Activated CD4-positive, alpha-beta T cell treated with anti-CD3 and anti-CD28 coated beads, Interleukin-2, Interleukin-4, amounts not matched to agents 100 ng/mL and 50 ng/mL, durations not matched to agents 16 hours and 8 hours (primary cell): ENCODE data around the gene HECTD2.
"Not testable (repeated sequence)": the region's sequence is repeated elsewhere in the genome, so short reads cannot be mapped to it uniquely, and the experiment has no call there.

Experiments
- DNase-seq: peaks from one replicate; pipeline ENCODE4 v3.0.0-alpha.2; 2020; ENCODE audit warnings: low spot score

Gene HECTD2

GRCh38 chr10:91411621-91412020, 1.5 kb downstream of the HECTD2 start:
- no peak for DNase-seq

- DNase-seq: no peak
These were observed 2.4 kb downstream of the HECTD2 start for GRCh38 chr10:91412354-91413087.

GRCh38 chr10:91415816-91416215, 5.7 kb downstream of the HECTD2 start:
- DNase-seq: no peak

- DNase-seq: no peak
These were observed 6.3 kb downstream of the HECTD2 start for GRCh38 chr10:91416339-91416855.

- no peak for DNase-seq
These were observed 8.3 kb downstream of the HECTD2 start for GRCh38 chr10:91418416-91418815.

DNA sequence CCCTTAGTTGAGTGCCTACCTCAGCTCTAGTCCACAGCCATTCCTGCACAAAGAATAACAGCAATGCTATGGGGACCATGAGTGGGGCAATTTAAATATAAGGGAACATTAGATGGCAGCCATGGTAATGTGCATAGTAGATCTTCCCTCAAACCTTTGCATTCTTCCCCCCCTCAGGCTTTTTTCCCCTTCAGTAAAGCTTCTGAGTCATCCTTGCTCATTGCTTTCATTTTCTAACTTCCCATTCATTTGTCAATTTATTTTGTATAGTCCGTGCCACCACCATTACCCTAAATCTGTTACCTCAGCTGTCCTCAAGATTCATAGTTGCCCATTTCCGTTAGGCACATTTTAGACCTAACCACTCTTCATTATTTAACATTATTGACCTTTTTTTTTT, 10.7 kb downstream of the HECTD2 start:
- peak; percentile 29 for DNase-seq

DNA sequence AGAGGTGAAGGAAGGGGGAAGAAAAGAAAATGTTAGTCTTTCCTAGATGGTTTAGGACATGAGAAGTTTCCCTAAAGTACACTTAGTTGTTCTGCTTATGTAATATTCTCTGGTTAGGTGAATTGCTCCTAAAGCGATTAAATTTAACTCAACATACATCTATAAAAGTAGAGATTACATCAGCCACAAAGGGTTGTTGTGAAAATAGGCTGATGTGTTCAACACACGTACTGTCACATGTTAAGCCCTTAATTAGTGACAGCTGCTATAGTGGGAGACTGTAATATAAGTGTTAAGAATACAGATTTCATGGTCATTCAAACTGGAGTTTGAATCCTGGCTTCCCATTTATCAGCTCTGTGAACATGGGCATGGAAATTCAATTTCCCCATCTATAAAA, 12.8 kb downstream of the HECTD2 start:
- DNase-seq: no peak

DNA sequence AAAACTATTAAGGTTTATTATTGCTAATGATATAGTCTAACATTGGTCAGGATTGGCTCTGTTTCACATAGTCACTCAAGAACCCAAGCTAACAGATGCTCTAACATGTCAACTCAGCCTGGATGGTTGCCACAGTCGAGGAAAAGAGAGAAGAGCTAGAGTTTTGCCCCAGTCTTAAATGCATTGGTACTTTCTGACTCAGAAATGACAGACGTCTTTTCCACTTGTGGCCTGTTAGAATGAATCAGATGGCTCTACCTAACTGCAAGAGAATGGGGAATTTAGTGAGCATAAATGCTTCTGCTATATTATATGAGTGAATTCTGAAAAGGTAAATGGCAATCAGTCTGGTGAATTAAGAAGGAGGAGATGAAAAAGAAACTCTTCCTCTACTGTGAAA, 13.9 kb downstream of the HECTD2 start:
- DNase-seq: peak; percentile 63

GRCh38 chr10:91432175-91432574, 22.0 kb downstream of the HECTD2 start:
- no peak for DNase-seq

- DNase-seq: no peak
These were observed 23.5 kb downstream of the HECTD2 start for GRCh38 chr10:91433620-91434019.

- no peak for DNase-seq
These were observed 23.9 kb downstream of the HECTD2 start for GRCh38 chr10:91434041-91434440.

- no peak for DNase-seq
These were observed 25.1 kb downstream of the HECTD2 start for GRCh38 chr10:91435241-91435640.

- not testable (repeated sequence) for DNase-seq
These were observed 28.1 kb downstream of the HECTD2 start for GRCh38 chr10:91438228-91438627.

DNA sequence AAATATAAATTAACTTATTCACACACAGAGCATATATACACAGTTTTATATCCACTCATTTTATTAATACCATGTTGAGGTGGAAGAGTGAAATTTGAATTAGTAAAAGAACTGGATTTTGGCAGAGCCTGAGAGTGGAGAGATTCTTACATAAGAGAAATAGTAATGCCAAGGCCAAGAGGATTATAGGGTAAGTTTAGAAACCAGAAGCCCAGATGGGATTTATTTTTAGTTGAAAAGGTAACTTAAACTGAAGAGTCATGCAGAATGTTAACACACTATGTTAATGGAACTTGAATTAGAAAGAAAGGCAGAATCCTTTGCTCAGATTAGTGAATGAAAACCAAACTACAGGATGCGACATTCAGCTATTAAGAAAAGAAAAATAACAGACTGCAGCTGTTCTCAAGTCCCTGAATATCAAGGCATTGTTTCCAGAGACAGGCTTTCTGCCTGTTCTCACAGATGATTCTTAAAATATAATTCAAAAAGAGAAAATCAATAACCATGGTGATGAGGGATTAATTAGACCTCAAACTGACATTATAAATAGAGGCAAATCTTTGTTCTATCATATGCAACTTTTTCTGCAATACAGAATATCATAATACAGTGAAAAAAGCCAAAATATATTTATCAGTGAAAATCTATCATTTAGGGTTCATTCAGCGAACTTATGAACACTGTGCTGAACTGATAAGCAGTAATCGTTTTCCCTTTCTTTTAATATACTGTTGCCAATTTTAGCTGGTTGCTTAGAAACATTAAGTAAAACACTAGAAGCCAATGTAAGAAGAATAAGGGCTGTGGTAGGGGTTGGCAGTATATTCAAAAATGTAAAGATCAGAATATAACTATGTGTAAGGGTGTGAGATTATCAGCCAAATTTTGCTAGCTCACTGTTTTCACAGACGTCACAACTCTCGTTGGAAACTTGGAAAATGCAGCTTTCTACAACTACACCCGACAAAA, 34.4 kb downstream of the HECTD2 start:
- DNase-seq: no peak

DNA sequence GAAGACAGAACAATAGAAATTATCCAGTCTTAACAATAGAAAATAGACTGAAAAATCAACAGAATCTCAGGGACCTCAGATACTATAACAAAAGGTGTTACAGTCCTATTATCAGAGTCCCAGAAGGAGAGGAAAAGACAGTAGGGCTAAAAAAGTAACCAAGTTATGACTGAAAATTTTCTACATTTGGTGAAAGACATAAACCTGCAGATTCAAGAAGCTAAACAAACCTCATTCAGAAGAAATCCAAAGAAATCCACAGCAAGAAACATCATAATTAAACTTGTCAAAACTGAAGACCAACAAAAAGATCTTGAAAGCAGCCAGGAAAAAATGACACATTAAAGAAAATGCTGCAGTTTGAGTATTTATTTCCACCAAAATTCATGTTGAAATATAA, 41.9 kb downstream of the HECTD2 start:
- DNase-seq: no peak

- no peak for DNase-seq
These were observed 43.4 kb downstream of the HECTD2 start for GRCh38 chr10:91453535-91453934.

DNA sequence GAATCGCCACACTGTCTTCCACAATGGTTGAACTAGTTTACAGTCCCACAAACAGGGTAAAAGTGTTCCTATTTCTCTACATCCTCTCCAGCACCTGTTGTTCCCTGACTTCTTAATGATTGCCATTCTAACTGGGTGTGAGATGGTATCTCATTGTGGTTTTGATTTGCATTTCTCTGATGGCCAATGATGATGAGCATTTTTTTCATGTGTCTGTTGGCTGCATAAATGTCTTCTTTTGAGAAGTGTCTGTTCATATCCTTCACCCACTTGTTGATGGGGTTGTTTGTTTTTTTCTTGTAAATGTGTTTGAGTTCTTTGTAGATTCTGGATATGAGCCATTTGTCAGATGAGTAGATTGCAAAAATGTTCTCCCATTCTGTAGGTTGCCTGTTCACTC, 45.0 kb downstream of the HECTD2 start:
- not testable (repeated sequence) for DNase-seq

DNA sequence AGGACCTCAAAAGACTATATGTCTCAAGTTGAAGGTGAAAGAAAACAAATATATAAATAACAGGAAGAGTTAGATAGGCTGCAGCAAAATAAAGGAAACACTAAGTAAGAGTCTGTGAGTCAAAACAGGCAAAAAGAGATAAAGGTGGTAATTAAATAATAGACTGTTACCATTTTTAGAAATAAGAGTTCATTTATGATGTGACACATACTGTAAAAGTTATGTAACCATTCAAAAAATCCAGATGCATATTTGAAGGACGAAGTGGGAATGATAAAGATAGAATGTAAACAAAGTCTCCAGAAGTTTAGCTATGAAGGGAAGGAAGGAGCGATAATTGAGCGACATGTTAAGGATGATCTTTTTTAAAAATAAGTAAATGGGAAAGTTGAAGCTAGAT, 50.5 kb downstream of the HECTD2 start:
- DNase-seq: no peak

GRCh38 chr10:91462423-91462822, 52.3 kb downstream of the HECTD2 start:
- DNase-seq: no peak

- no peak for DNase-seq
These were observed 54.4 kb downstream of the HECTD2 start for GRCh38 chr10:91464500-91464899.

DNA sequence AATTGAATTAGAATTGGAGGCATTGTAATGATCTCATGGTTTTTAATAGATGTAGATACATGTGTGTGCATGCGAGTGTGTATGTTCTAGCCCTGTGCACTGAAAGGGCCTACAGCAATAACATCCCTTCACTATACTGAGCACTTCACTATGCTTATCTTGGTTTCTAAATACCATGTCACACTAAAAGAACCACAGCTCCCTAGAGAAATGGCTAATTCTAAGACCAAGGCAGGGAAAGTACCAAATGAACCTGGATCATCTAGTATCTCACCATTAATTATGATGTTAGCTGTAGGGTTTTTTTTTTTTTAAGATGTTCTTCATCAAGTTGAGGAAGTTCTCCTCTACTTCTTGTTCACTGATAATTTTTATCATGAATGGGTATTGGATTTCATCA, 55.1 kb downstream of the HECTD2 start:
- no peak for DNase-seq

DNA sequence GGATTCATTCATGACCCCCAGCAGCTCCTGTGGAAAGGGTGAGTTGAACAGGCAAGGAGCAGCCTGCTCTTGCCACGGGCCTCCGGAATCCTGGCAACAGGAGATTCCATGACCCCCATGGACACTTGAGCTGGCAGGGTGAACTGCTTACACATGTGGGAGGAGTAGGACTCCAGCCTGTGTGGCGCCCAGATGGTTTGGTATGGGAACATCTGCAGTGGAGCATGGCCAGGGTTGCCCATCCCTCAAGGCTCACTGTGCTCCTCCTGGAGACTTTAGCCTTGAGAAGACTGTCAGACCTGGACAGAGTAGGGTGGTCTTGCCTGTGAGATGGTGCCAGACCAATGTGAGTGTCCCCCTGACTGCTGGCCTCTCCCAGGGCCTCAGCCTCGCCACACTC, 57.0 kb downstream of the HECTD2 start:
- no peak for DNase-seq

DNA sequence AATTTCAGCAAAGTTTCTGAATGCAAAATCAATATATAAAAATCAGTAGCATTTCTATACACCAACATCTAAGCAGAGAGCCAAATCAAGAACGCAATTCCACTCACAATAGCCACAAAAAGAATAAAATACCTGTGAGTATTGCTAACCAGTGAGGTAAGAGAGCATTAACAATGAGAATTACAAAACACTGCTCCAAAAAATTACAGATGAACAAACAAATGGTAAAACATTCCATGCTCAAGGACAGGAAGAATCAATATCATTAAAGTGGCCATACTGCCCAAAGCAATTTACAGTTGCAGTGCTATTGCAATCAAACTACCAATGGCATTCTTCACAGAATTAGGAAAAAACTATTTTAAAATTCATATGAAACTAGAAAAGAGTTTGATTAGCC, 61.5 kb downstream of the HECTD2 start:
- DNase-seq: no peak
